ENCODE measurements around the gene OSBPL8.

DNA sequence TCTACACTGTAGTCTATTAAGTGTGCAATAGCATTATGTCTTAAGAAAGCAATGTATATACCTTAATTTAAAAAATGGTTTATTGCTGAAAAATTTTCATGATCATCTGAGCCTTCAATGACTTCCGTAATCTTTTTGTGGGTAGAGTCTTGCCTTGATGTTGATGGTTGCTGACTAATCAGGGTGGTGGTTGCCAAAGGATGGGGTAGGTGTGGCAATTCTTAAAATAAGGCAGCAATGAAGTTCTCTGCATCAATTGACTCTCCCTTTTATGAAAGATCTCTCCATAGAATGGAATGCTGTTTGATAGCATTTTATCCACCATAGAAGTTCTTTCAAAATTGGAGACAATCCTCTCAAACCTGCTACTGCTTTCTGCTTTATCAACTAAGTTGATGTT, 252.5 kb downstream of the OSBPL8 start:
- TF ChIP-seq EP300 (IDR thresholded peaks at IDR 0.05): no peak
- TF ChIP-seq, protein P1, sequence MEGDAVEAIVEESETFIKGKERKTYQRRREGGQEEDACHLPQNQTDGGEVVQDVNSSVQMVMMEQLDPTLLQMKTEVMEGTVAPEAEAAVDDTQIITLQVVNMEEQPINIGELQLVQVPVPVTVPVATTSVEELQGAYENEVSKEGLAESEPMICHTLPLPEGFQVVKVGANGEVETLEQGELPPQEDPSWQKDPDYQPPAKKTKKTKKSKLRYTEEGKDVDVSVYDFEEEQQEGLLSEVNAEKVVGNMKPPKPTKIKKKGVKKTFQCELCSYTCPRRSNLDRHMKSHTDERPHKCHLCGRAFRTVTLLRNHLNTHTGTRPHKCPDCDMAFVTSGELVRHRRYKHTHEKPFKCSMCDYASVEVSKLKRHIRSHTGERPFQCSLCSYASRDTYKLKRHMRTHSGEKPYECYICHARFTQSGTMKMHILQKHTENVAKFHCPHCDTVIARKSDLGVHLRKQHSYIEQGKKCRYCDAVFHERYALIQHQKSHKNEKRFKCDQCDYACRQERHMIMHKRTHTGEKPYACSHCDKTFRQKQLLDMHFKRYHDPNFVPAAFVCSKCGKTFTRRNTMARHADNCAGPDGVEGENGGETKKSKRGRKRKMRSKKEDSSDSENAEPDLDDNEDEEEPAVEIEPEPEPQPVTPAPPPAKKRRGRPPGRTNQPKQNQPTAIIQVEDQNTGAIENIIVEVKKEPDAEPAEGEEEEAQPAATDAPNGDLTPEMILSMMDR (IDR thresholded peaks at IDR 0.05): no peak
- TF ChIP-seq POLR2A (IDR thresholded peaks at IDR 0.05): no peak

All from stomach (tissue), 4 donors.